Measurements from ENCODE around the gene NOL4L. TPM values are rescaled to one million over a fixed set of nuclear protein-coding genes. Genes with fewer than 3 reads are reported as not detected.
"Not testable (repeated sequence)": the region's sequence is repeated elsewhere in the genome, so short reads cannot be mapped to it uniquely, and the experiment has no call there.

NOL4L gene
- total RNA-seq, 1 experiment from 2014 or later = 17.8 TPM

GRCh38 chr20:32433311-32434021 lies 151.7 kb downstream of the NOL4L start:
- DNase-seq (ENCODE audit: low spot score) = no peak

GRCh38 chr20:32432277-32432676 lies 152.9 kb downstream of the NOL4L start:
- no peak for DNase-seq (ENCODE audit: low spot score)

DNA sequence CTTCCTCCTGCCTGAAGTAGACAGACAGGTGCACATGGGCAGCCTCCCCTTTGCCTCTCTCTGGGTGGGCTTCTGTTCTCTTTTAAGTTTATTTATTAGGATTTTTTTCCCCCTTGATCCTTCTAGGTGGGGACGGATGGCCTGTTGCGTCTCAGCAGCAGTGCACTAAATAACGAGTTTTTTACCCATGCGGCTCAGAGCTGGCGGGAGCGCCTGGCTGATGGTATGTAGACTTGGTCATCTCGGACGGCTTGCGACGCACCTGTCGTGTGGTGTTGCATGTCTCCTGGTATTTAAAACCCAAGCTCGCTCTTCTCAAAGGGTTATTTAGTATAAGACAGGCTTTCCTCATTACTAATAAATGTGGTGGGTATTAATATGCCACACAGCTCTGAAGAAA lies 153.7 kb downstream of the NOL4L start:
- no peak for DNase-seq (ENCODE audit: low spot score)

GRCh38 chr20:32429745-32430360 lies 155.3 kb downstream of the NOL4L start:
- DNase-seq (ENCODE audit: low spot score) = no peak

GRCh38 chr20:32429343-32429742 lies 155.8 kb downstream of the NOL4L start:
- no peak for DNase-seq (ENCODE audit: low spot score)

DNA sequence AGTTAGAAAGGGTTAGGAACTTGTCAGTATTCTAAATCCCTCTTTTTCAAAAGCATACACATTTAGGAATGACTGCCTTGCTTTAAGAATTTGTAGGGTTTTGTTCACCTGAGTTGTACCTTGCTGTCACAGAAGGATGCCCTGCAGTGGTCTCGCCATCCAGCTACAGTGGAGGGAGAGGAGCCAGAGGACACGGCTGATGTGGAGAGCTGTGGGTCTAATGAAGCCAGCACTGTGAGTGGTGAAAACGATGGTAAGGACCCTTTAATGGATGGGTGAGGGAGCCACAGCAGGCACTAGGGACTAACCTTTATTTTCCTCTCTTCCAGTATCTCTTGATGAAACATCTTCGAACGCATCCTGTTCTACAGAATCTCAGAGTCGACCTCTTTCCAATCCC lies 157.1 kb downstream of the NOL4L start:
- DNase-seq (ENCODE audit: low spot score) = no peak

GRCh38 chr20:32421290-32421689 lies 163.8 kb downstream of the NOL4L start:
- DNase-seq (ENCODE audit: low spot score) = no peak

- no peak for DNase-seq (ENCODE audit: low spot score)
These were observed 166.8 kb downstream of the NOL4L start for GRCh38 chr20:32418376-32418775.

DNA sequence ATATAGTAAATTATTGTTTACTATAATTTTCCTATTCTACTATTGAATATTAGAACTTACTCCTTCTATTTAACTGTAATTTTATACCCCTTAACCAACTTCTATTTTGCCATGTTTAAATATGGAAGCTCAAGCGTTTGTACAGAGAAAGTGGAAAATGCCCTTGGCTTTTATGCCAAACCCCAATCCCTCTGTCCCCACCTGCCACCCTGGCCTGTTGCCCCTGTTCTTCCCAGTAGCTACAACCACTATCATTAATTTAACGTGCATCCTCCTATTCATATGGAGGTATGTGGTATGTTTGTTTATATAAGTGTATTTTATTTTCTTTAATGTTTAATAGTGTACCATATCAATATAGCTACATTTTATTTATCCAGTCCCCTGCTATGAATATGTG lies 168.9 kb downstream of the NOL4L start:
- DNase-seq (ENCODE audit: low spot score) = no peak

DNA sequence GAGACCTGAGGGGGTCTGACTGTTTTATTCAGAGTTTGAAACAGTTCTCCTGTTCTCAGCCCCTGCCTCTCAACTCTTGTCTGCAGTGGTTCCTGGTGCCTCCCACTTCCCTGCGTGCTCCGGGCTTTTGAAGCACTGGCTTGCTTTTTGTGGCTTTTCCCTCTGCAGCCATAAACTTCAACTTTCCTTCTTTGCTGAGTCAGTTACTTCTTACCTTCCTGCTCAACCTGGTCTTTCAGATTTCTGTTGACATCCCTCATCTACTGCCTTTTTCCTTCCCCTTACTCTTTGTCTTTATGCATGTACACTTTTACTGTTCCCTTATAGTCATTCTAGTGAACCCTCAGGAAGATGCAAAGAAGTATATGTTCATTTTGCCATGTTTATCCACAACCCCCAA lies 169.6 kb downstream of the NOL4L start:
- DNase-seq (ENCODE audit: low spot score) = no peak

- DNase-seq (ENCODE audit: low spot score) = no peak
These were observed 173.0 kb downstream of the NOL4L start for GRCh38 chr20:32411955-32412706.

DNA sequence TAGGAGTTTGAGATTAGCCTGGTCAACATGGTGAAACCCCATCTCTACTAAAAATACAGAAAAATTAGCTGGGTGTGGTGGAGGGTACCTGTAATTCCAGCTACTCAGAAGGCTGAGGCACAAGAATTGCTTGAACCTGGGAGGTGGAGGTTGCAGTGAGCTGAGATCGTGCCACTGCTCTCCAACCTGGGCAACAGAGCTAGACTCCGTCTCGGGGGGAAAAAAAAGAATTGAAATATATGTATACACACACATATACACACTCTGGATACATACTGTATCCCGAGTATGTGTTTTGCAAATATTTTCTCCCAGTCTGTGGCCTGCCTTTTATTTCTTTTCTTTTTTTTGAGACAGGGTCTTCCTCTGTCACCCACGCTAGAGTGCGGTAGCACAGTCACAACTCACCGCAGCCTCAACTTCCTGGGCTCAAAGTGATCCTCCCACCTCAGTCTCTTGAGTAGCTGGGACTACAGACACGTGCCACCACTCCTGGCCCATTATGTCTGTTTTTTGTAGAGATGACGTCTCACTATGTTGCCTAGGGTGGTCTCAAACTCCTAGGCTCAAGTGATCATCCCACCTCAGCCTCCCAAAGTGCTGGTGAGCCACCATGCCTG lies 177.9 kb downstream of the NOL4L start:
- DNase-seq (ENCODE audit: low spot score) = not testable (repeated sequence)

- no peak for DNase-seq (ENCODE audit: low spot score)
These were observed 178.4 kb downstream of the NOL4L start for GRCh38 chr20:32406701-32407100.

- no peak for DNase-seq (ENCODE audit: low spot score)
These were observed 181.1 kb downstream of the NOL4L start for GRCh38 chr20:32404017-32404416.

GRCh38 chr20:32400476-32400875 lies 184.7 kb downstream of the NOL4L start:
- DNase-seq (ENCODE audit: low spot score) = no peak

GRCh38 chr20:32397567-32398084 lies 187.5 kb downstream of the NOL4L start:
- DNase-seq (ENCODE audit: low spot score) = no peak

GRCh38 chr20:32396646-32397160 lies 188.4 kb downstream of the NOL4L start:
- DNase-seq (ENCODE audit: low spot score) = no peak

- no peak for DNase-seq (ENCODE audit: low spot score)
These were observed 190.1 kb downstream of the NOL4L start for GRCh38 chr20:32395066-32395465.
